ENCODE measurements around the gene TLE7.

Gene TLE7

DNA sequence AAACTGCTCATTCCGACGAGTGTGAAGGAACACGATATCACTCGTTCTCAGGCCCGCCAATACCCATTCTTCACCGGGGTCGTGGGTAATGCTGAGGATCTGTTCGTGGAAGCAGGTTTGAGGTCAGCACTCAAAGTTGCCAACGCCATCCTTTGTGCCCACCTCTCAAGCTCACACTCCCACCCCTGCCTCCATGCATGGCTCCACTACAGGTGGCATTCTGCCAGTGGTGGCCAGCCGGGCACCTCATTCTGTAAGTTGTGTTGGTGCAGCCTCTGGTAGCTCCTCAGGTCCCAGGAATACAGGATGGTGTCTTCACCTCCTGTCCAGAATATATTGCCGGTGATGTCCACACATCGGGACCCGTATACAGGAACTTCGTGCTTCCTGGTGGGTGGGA is 10.7 kb downstream of the TLE7 start:
- H3K4me3 ChIP-seq (ENCODE audit: low read depth, low read length) = no peak overlapping the region
- no peaks in the 10 kb centered on the region for H3K4me1 ChIP-seq (ENCODE audit: control insufficient read depth, insufficient read depth, low read length)
- CTCF ChIA-PET = interaction anchor here (11.6 kb wide), 1 partner anchor 19 kb away, joined by 77 read pairs; no protein-coding TSS in a partner anchor
- POLR2A ChIA-PET = no interaction called here
- no peaks in the 10 kb centered on the region for H3K36me3 ChIP-seq (ENCODE audit: control insufficient read depth in 2 of 2, insufficient read depth in 1 of 2, low read length in 2 of 2)
- no peak overlapping the region for H3K27ac ChIP-seq (ENCODE audit: extremely low read depth, low read depth, low read length)
- H3K9me3 ChIP-seq (ENCODE audit: control insufficient read depth, insufficient read depth, low read depth, low read length) = no peaks in the 10 kb centered on the region
- no peak for TF ChIP-seq ZNF19 (tag by site-specific recombination; IDR thresholded peaks at IDR 0.05; ENCODE audit: low read depth)
- no peak for TF ChIP-seq SP2 (tag by site-specific recombination; IDR thresholded peaks at IDR 0.05)

DNA sequence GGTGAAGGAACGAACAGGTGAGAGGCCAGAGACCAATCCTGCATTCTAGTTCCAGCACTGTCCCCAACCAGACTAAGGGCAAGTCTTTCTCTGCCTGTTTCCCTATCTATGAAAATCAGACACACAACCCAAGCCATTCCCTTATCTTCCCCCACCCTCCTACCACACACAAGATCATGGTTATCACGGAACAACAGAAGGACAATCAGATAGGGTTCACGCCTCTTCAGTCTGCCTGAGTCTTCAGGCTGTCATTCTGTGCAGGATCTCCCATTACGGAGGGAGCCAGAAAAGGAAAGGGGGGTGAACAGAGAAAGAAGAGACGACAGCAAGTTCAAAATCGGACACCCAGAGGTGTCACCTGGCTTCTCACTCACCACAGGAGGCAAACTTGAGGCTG is 11.1 kb downstream of the TLE7 start:
- TF ChIP-seq REPIN1 (tag by site-specific recombination; IDR thresholded peaks at IDR 0.05; ENCODE audit: low read depth) (no peak), ZNF221 (tag by site-specific recombination; IDR thresholded peaks at IDR 0.05; ENCODE audit: borderline replicate concordance) (no peak), ZNF514 (tag by site-specific recombination; IDR thresholded peaks at IDR 0.05) (no peak), AEBP2 (tag by site-specific recombination; IDR thresholded peaks at IDR 0.05; ENCODE audit: borderline replicate concordance) (no peak), ZNF785 (tag by site-specific recombination; IDR thresholded peaks at IDR 0.05) (no peak), GLI4 (tag by site-specific recombination; IDR thresholded peaks at IDR 0.05) (no peak), ZBTB17 (tag by site-specific recombination; IDR thresholded peaks at IDR 0.05) (no peak), SP2 (tag by site-specific recombination; IDR thresholded peaks at IDR 0.05) (no peak), ZXDB (tag by site-specific recombination; IDR thresholded peaks at IDR 0.05) (no peak), PATZ1 (tag by site-specific recombination; IDR thresholded peaks at IDR 0.05) (no peak), OVOL3 (tag by site-specific recombination; IDR thresholded peaks at IDR 0.05) (no peak), ZNF174 (tag by site-specific recombination; IDR thresholded peaks at IDR 0.05) (no peak), ZNF777 (tag by site-specific recombination; IDR thresholded peaks at IDR 0.05; ENCODE audit: borderline replicate concordance) (no peak), ZNF704 (tag by site-specific recombination; IDR thresholded peaks at IDR 0.05) (no peak), ZNF48 (tag by site-specific recombination; IDR thresholded peaks at IDR 0.05) (no peak), MZF1 (tag by site-specific recombination; IDR thresholded peaks at IDR 0.05; ENCODE audit: borderline replicate concordance) (no peak), ZNF37A (tag by site-specific recombination; IDR thresholded peaks at IDR 0.05) (no peak), ZNF473 (tag by site-specific recombination; IDR thresholded peaks at IDR 0.05) (no peak)
- TF ChIP-seq, protein P1, sequence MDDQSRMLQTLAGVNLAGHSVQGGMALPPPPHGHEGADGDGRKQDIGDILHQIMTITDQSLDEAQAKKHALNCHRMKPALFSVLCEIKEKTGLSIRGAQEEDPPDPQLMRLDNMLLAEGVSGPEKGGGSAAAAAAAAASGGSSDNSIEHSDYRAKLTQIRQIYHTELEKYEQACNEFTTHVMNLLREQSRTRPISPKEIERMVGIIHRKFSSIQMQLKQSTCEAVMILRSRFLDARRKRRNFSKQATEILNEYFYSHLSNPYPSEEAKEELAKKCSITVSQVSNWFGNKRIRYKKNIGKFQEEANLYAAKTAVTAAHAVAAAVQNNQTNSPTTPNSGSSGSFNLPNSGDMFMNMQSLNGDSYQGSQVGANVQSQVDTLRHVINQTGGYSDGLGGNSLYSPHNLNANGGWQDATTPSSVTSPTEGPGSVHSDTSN (CRISPR knock-in tag; IDR thresholded peaks at IDR 0.05) = no peak
- TF ChIP-seq, protein P2, sequence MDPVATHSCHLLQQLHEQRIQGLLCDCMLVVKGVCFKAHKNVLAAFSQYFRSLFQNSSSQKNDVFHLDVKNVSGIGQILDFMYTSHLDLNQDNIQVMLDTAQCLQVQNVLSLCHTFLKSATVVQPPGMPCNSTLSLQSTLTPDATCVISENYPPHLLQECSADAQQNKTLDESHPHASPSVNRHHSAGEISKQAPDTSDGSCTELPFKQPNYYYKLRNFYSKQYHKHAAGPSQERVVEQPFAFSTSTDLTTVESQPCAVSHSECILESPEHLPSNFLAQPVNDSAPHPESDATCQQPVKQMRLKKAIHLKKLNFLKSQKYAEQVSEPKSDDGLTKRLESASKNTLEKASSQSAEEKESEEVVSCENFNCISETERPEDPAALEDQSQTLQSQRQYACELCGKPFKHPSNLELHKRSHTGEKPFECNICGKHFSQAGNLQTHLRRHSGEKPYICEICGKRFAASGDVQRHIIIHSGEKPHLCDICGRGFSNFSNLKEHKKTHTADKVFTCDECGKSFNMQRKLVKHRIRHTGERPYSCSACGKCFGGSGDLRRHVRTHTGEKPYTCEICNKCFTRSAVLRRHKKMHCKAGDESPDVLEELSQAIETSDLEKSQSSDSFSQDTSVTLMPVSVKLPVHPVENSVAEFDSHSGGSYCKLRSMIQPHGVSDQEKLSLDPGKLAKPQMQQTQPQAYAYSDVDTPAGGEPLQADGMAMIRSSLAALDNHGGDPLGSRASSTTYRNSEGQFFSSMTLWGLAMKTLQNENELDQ (tag by site-specific recombination; IDR thresholded peaks at IDR 0.05; ENCODE audit: low read depth) = no peak

More for the DNA sequence above, 11.1 kb downstream of the TLE7 start:
- no peak overlapping the region for H3K4me3 ChIP-seq (ENCODE audit: low read depth, low read length)
- ChIA-PET POLR2A (no interaction called here), CTCF (interaction anchor here (11.6 kb wide), 1 partner anchor 19 kb away, joined by 77 read pairs; no protein-coding TSS in a partner anchor)
- no peaks in the 10 kb centered on the region for H3K36me3 ChIP-seq (ENCODE audit: control insufficient read depth in 2 of 2, insufficient read depth in 1 of 2, low read length in 2 of 2)
- no peak overlapping the region for H3K27ac ChIP-seq (ENCODE audit: extremely low read depth, low read depth, low read length)
- no peaks in the 10 kb centered on the region for H3K4me1 ChIP-seq (ENCODE audit: control insufficient read depth, insufficient read depth, low read length)
- no peaks in the 10 kb centered on the region for H3K9me3 ChIP-seq (ENCODE audit: control insufficient read depth, insufficient read depth, low read depth, low read length)

Measured in HEK293 (cell line).